Endodermal cell (in vitro differentiated cells): ENCODE measurements around the gene PTHLH. TPM values are rescaled to one million over a fixed set of nuclear protein-coding genes. Genes with fewer than 3 reads are reported as not detected.

Experiments
- DNase-seq: peaks from one replicate; pipeline ENCODE4 v3.0.0-alpha.2; 2017
- H3K27ac ChIP-seq: 2 replicates; pipeline ENCODE4 v1.5.1; 2013; ENCODE audit warnings: mild to moderate bottlenecking, low read depth, low read length, moderate library complexity
- H3K27me3 ChIP-seq: 2 replicates; pipeline ENCODE4 v1.6.1; 2013; ENCODE audit warnings: mild to moderate bottlenecking, low read length, moderate library complexity; ENCODE audit not compliant: insufficient read depth, control insufficient read depth, poor library complexity, severe bottlenecking
- H3K36me3 ChIP-seq: 2 replicates; pipeline ENCODE4 v1.7.0; 2013; ENCODE audit warnings: mild to moderate bottlenecking, low read length, moderate library complexity; ENCODE audit not compliant: control insufficient read depth, insufficient read depth
- H3K4me1 ChIP-seq: one replicate; pipeline ENCODE4 v1.7.0; 2013; ENCODE audit warnings: low read length; ENCODE audit not compliant: control insufficient read depth, insufficient read depth
- H3K4me3 ChIP-seq: 2 replicates; pipeline ENCODE4 v1.5.1; 2013; ENCODE audit warnings: mild to moderate bottlenecking, low read length, moderate library complexity
- H3K9ac ChIP-seq: 2 replicates; pipeline ENCODE4 v1.6.1; 2013; ENCODE audit warnings: mild to moderate bottlenecking, low read length, moderate library complexity; ENCODE audit not compliant: poor library complexity, severe bottlenecking; ENCODE audit errors: extremely low read depth
- H3K9me3 ChIP-seq: 2 replicates; pipeline ENCODE4 v1.6.1; 2013; ENCODE audit warnings: mild to moderate bottlenecking, low read length, moderate library complexity; ENCODE audit not compliant: control insufficient read depth
- H3K27ac Mint-ChIP-seq: 2 replicates; pipeline ENCODE4 v1.8.0; 2020; ENCODE audit warnings: mixed read lengths
- H3K27me3 Mint-ChIP-seq: 2 replicates; pipeline ENCODE4 v1.8.0; 2021; ENCODE audit warnings: mild to moderate bottlenecking, mixed read lengths; ENCODE audit not compliant: insufficient read depth
- H3K36me3 Mint-ChIP-seq: 2 replicates; pipeline ENCODE4 v1.8.0; 2020; ENCODE audit warnings: low read depth, mixed read lengths
- H3K4me1 Mint-ChIP-seq: 2 replicates; pipeline ENCODE4 v1.8.0; 2020; ENCODE audit warnings: mixed read lengths
- H3K4me3 Mint-ChIP-seq: 2 replicates; pipeline ENCODE4 v1.8.0; 2020; ENCODE audit warnings: mild to moderate bottlenecking, moderate library complexity, mixed read lengths
- H3K9me3 Mint-ChIP-seq: 2 replicates; pipeline ENCODE4 v1.8.0; 2020; ENCODE audit warnings: mild to moderate bottlenecking, mixed read lengths
- CTCF ChIP-seq: fragments of 200-600 bp; sonication (generic); conservative IDR thresholded peaks from 2 replicates; pipeline ENCODE4 v1.5.0; 2021; ENCODE audit warnings: antibody characterized with exemption, mild to moderate bottlenecking
- WGBS, 2 experiments: methylation state at CpG; one replicate each; pipeline versions ENCODE4 v1.1.5 to v1.1.7; 2013; ENCODE audit warnings: missing lambda C conversion rate in 2 of 2, mixed read lengths in 1 of 2; ENCODE audit not compliant: insufficient coverage in 1 of 2, insufficient read length in 1 of 2; 5-methylcytosine and 5-hydroxymethylcytosine counted together
- total RNA-seq, 2 donors: library from RNA; stranded (reverse); fragmentation: NEBNext Ultra II Directional in 1 of 2; extraction: Animal tissue kit (Norgen Biotek cat#: 25700) in 1 of 2; gene quantifications; 2 replicates in 1 of 2; 3 replicates in 1 of 2; pipeline ENCODE4 v1.2.1, GENCODE V29; 2021

Gene PTHLH
- total RNA-seq, 2 donors from 2014 or later, result not detected

- Histone ChIP-seq H3K27me3 (no peaks in the 10 kb centered on the region), H3K4me3 (no peak overlapping the region), H3K36me3 (no peaks in the 10 kb centered on the region), H3K4me1 (no peaks in the 10 kb centered on the region), H3K9ac (no peak overlapping the region), H3K9me3 (no peaks in the 10 kb centered on the region), H3K27ac (no peak overlapping the region)
- Mint-ChIP-seq H3K36me3 (no peaks in the 10 kb centered on the region), H3K4me1 (peaks cover 2% of the 10 kb centered on the region), H3K4me3 (no peak overlapping the region), H3K27ac (no peak overlapping the region), H3K9me3 (no peaks in the 10 kb centered on the region), H3K27me3 (no peaks in the 10 kb centered on the region)
- WGBS, 2 experiments, result 84 to 90% methylated on average over 3 of the region's 3 CpGs
- TF ChIP-seq CTCF, result no peak
- no peak for DNase-seq
These were observed 24.2 kb upstream of the PTHLH start for GRCh38 chr12:27996761-27997160.

- H3K4me1 ChIP-seq, result no peaks in the 10 kb centered on the region
- Mint-ChIP-seq H3K4me3 (no peak overlapping the region), H3K4me1 (peaks cover 2% of the 10 kb centered on the region), H3K36me3 (no peaks in the 10 kb centered on the region), H3K27me3 (no peaks in the 10 kb centered on the region), H3K27ac (no peak overlapping the region), H3K9me3 (no peaks in the 10 kb centered on the region)
- 91 to 100% methylated on average over 1 of the region's 1 CpG for WGBS, 2 experiments
- H3K4me3 ChIP-seq, result no peak overlapping the region
- no peaks in the 10 kb centered on the region for H3K9me3 ChIP-seq
- TF ChIP-seq CTCF, result no peak
- no peak overlapping the region for H3K27ac ChIP-seq
- H3K9ac ChIP-seq, result no peak overlapping the region
- no peaks in the 10 kb centered on the region for H3K36me3 ChIP-seq
- no peaks in the 10 kb centered on the region for H3K27me3 ChIP-seq
- no peak for DNase-seq
These were observed 22.9 kb upstream of the PTHLH start for GRCh38 chr12:27995406-27995805.

- Mint-ChIP-seq H3K4me1 (no peaks in the 10 kb centered on the region), H3K27ac (no peak overlapping the region), H3K36me3 (no peaks in the 10 kb centered on the region), H3K4me3 (no peak overlapping the region), H3K27me3 (peaks cover 1% of the 10 kb centered on the region), H3K9me3 (no peaks in the 10 kb centered on the region)
- Histone ChIP-seq H3K36me3 (no peaks in the 10 kb centered on the region), H3K27me3 (no peaks in the 10 kb centered on the region), H3K4me3 (no peak overlapping the region), H3K27ac (no peak overlapping the region), H3K9me3 (no peaks in the 10 kb centered on the region), H3K9ac (no peak overlapping the region), H3K4me1 (no peaks in the 10 kb centered on the region)
- WGBS, 2 experiments, result no CpG with 5 or more reads among the region's 2 CpGs
- TF ChIP-seq CTCF, result no peak
- no peak for DNase-seq
These were observed 16.2 kb upstream of the PTHLH start for GRCh38 chr12:27988594-27989233.
